22Rv1 (cell line): Measurements from ENCODE around the gene ART4.

ENCODE experiments used
- CTCF ChIP-seq: fragments of 450-650 bp; IDR thresholded peaks from 2 replicates; pipeline ENCODE4 v1.5.1; 2017; ENCODE audit warnings: mild to moderate bottlenecking
- ZFX ChIP-seq: fragments of 450-650 bp; IDR thresholded peaks from 2 replicates; pipeline ENCODE4 v1.6.1; 2017; ENCODE audit warnings: antibody characterized with exemption, borderline replicate concordance

DNA sequence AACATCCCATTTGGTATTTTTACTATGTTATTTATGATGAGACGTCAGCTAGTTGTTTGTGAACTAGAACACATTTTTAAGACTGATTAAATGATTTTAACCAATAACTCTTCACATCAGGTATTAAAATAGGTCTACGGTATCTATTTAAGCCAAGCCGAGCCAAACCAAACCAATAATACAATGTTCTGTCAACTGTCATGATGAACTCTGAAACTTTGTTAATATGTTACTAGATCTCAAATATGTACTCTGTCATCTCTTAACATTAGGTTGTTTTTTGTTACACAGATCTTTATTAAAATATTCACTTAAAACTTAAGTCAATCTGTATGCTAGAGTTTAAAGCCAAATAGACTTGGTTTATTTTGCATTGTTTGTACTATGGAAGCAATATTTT is 1.0 kb downstream of the ART4 start:
- TF ChIP-seq CTCF (no peak), ZFX (no peak)
